Embryonic facial prominence (tissue), 1 donor: ENCODE data around the gene TSPAN9.

ENCODE experiments used
- DNase-seq: peaks from one replicate; pipeline ENCODE4 v3.0.0-alpha.2; 2016; ENCODE audit errors: extremely low spot score

Gene TSPAN9

GRCh38 chr12:3313675-3314663 is 236.8 kb downstream of the TSPAN9 start:
- DNase-seq: no peak

- no peak for DNase-seq
Measured at GRCh38 chr12:3315201-3315661, 238.1 kb downstream of the TSPAN9 start.

- no peak for DNase-seq
Measured at GRCh38 chr12:3316776-3317480, 239.7 kb downstream of the TSPAN9 start.

GRCh38 chr12:3317481-3317815 is 240.3 kb downstream of the TSPAN9 start:
- no peak for DNase-seq

- DNase-seq: no peak
Measured at GRCh38 chr12:3317841-3318501, 240.8 kb downstream of the TSPAN9 start.

DNA sequence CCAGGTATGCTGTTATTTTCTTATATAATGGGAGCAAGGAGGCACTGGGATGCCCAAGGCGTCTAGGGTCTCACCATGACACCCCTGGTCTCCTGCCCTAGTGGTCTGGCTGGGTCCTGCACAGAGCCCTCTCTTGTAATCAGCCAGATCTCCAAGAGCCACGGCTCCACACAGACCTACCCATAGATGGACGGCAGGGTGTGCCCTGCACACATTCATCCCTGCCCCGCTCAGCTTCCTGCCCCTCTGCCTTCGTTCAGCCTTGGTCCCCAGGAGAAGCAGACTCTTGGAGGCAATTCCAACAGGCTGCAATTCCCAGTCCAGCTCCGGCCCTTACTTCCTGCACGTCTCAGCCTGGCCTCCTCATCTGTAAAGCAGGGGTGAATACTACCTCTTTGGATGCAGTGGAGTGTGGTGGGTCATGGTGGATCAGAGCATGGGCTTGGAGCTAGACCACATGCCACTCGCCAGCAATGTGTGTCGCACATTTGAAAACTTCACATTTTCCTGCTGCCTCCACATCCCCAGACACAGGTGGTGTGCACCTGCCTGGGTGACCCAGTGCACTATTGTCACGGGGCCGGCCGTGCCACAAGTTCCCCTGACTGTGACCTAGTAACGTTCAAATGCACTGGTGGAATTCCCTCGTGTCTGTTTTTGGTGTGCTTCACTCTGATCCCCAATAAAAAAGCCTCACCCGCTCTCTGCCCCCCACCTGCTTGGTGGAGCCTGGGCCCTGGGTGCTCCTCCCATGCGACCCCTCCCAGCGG is 242.7 kb downstream of the TSPAN9 start:
- DNase-seq: no peak

GRCh38 chr12:3320881-3321509 is 243.8 kb downstream of the TSPAN9 start:
- no peak for DNase-seq

DNA sequence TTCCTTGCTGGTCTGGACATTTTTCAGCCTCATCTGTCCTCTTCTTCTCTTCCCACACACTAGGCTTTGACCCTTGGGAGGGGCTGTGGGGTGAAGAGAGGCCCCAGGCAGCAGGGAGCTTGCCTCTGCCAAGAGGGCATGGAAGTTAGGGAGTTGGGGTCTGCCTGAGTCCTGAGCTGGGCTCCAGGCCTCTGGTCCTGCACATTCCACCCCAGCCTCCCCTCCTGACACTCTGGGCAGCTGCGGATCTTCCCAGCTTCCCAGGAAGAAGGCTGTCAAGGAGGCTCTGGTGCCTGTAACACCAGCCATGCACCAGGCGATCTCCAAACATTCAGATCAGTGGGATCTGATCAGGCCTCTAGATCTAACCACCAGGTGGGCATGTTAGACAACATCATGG is 244.7 kb downstream of the TSPAN9 start:
- no peak for DNase-seq

DNA sequence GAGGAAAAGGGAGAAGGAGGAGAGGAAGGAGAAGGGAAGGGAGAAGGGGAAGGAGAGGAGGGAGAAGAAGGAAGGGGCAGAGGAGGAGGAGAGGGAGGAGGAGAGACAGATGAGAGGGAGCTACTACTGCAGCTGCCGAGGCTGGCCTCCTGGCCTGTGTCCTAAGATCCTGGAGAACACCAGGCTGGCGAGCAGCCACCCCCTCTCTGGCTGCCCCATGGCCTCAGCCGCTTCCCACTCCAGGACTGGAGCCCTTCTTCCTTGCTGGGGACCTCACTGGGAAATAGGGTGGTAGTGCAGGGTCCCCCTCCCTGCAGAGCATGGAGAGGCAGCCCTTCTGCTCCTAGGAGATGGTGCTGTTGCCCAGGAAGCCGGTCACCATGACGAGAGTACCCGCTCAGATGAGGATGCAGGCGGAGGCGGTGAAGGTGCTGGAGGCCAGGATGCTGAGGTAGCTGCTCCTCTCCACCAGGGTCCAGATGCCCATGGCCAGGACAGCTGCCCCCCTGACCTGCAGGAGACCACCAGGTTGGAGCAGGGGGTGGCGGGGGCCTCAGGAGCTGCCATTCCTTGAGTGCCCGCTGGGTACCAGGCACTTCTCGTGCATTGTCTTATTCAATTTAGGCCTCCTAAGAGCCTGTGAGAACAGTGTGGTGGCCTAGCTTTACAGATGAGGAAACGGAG is 246.0 kb downstream of the TSPAN9 start:
- no peak for DNase-seq

GRCh38 chr12:3325736-3326135 is 248.6 kb downstream of the TSPAN9 start:
- no peak for DNase-seq

- no peak for DNase-seq
Measured at GRCh38 chr12:3326156-3326849, 249.1 kb downstream of the TSPAN9 start.

GRCh38 chr12:3326850-3327780 is 249.9 kb downstream of the TSPAN9 start:
- DNase-seq: no peak

DNA sequence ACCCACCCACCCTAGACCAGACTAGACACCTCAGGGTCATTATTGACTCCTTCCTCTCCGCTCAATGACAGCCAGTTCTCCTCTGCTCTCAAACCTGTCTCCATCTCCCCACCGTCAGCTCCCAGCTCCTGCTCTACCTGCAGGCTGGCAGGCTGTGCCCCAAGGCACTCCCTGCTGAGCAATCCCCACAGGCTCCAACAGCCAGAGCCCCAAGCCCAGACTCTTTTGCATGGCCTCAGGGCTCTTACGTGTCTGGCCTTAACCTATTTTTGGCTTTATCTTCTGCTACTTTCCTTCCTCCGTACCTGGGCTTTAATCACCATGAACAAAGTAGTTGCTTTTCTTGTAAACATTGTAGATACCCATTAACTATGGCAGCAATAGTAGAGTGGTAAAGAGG is 250.9 kb downstream of the TSPAN9 start:
- no peak for DNase-seq

DNA sequence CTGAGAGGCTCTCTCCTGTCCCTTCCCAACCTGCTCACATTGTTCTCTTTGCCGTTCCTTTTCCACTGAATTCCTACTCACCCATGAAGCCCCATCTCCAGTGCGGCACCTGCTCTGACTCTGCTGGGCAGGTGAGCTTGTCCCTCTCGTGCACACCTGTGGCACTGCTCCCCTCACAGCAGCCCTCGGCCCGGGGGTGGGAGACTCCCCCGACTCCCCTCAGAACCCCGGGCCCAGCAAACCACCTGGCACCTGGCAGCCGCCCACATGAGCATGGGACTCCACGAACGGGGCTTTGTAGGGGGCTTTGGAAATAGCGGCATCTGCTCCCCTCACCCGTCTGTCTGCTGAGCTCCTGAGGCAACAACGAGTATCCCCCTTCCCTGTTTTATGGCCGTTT is 251.4 kb downstream of the TSPAN9 start:
- no peak for DNase-seq

GRCh38 chr12:3329361-3329760 is 252.2 kb downstream of the TSPAN9 start:
- DNase-seq: no peak

DNA sequence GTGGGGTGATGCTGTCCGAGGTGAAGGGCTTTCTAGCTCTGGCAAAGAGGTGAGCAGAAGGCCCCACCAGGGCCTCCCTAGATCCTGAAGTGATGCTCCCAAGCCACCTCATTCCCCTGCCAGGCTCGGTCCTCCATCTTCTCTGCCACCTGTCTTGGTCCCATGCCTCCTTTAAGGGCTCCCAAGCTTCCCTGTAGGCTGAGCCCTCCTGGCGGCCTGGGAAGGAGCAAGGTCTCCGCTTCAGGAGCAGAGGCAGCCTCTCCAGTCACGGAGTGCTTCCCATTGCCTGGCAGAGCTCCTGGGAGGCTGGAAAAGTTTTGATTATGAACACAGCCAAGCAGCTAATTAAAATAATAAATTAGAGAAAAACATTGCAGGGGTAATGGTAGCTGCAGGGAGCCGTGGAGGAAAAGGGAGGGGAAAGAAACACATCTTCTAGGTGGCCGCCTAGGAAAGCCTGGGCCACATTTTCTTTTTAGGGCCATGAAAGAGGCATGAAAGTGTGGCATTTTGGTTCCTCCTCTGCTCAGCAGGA is 253.9 kb downstream of the TSPAN9 start:
- no peak for DNase-seq

DNA sequence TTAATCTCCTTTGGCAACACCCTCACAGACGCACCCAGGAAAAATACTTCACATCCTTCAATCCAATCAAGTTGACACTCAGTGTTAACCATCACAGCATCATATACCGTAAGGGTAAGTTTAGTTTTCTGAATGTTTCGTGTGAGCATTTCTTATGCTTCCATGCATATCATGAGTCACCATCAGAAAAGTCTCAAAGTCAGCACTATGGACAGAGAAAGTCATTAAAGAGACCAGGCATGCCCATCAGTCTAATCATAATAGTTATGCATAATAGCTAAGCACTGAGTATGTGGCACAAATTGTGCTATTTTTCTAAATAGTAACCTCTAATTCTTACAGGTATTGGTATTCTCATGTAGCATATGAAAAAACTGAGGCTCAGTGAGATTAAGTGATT is 255.0 kb downstream of the TSPAN9 start:
- DNase-seq: no peak

GRCh38 chr12:3333583-3333982 is 256.4 kb downstream of the TSPAN9 start:
- DNase-seq: no peak

DNA sequence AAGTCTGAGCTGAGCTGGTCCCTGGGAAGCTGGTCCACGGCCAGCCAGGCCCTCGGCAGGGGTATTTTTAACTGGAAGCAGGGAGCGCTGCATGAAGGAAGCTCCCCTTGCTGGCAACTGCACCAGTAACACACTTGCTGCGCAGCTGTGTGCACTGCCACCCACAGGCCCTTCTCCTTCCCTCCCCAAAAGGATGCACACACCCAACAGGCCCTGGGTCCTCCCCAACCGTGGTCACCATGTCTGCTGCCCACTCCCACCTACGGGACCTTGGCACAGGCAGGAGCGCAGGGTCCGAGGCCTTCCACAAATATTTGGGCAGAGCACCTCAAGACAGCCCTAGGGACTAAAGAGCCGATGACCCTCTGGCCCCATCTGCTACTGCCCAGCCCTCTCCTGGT is 256.8 kb downstream of the TSPAN9 start:
- no peak for DNase-seq
